A673 (cell line): Measurements from ENCODE around the gene ARHGAP8.

ENCODE experiments used
- CTCF ChIP-seq: fragments of 300-800, 200-600 bp; sonication (generic); conservative IDR thresholded peaks from 2 replicates; pipeline ENCODE4 v1.5.1; 2017; ENCODE audit warnings: low read depth, mild to moderate bottlenecking, antibody characterized with exemption, low read length, moderate library complexity, mixed read lengths
- EZH2 ChIP-seq: fragments of 200-600 bp; sonication (generic); IDR thresholded peaks from 2 replicates; pipeline ENCODE4 v1.6.1; 2017; ENCODE audit warnings: borderline replicate concordance, low read depth, mild to moderate bottlenecking, mixed read lengths, antibody characterized with exemption, low read length; ENCODE audit not compliant: poor library complexity, severe bottlenecking

GRCh38 chr22:44752285-44753188, at the start of gene ARHGAP8:
- TF ChIP-seq CTCF = no peak
- no peak for TF ChIP-seq EZH2
